GM12878 (cell line): ENCODE results near the gene SRCIN1.
"Not testable (repeated sequence)": the region's sequence is repeated elsewhere in the genome, so short reads cannot be mapped to it uniquely, and the experiment has no call there.

Experiments
- GATAD2B ChIP-seq: fragments of 450-650 bp; conservative IDR thresholded peaks from 2 replicates; pipeline ENCODE4 v1.6.1; 2017; ENCODE audit warnings: low read depth, mild to moderate bottlenecking, moderate library complexity
- NFXL1 ChIP-seq: fragments of 450-650 bp; IDR thresholded peaks from 2 replicates; pipeline ENCODE4 v1.6.1; 2017; ENCODE audit warnings: antibody characterized with exemption, mild to moderate bottlenecking, borderline replicate concordance
- POLR2A ChIP-seq: IDR thresholded peaks from 2 replicates; pipeline ENCODE4 v1.6.1; 2011; ENCODE audit warnings: low read depth, mild to moderate bottlenecking, low read length
- POLR2AphosphoS2 ChIP-seq: IDR thresholded peaks from 2 replicates; pipeline ENCODE4 v1.6.1; 2011; ENCODE audit warnings: low read depth, mild to moderate bottlenecking, low read length, improper control_type of control experiment, moderate library complexity
- POLR2AphosphoS5 ChIP-seq: IDR thresholded peaks from 2 replicates; pipeline ENCODE4 v1.6.1; 2011; ENCODE audit warnings: mild to moderate bottlenecking, low read length, inconsistent platforms
- RCOR1 ChIP-seq: conservative IDR thresholded peaks from 2 replicates; pipeline ENCODE4 v1.6.1; 2012; ENCODE audit warnings: low read depth, low read length, improper control_type of control experiment
- TCF7 ChIP-seq: IDR thresholded peaks from 2 replicates; pipeline ENCODE4 v1.6.1; 2014; ENCODE audit warnings: antibody characterized with exemption, borderline replicate concordance
- TF ChIP-seq, protein P1 (sequence below): IDR thresholded peaks from 2 replicates; pipeline ENCODE4 v1.6.1; 2012; ENCODE audit warnings: low read depth, low read length, improper control_type of control experiment
- TF ChIP-seq, protein P2 (sequence below): IDR thresholded peaks from 2 replicates; pipeline ENCODE4 v1.6.1; 2012; ENCODE audit warnings: mild to moderate bottlenecking, low read depth, low read length
- TF ChIP-seq, protein P3 (sequence below), 3 experiments: IDR thresholded peaks in 2 of 3; conservative IDR thresholded peaks in 1 of 3; 2 replicates each; pipeline ENCODE4 v1.5.1; 2011; ENCODE audit warnings: low read depth in 3 of 3, low read length in 3 of 3, mild to moderate bottlenecking in 3 of 3, control low read depth in 2 of 3, moderate library complexity in 2 of 3, inconsistent platforms in 1 of 3, mixed read lengths in 1 of 3; ENCODE audit not compliant: control insufficient read depth in 2 of 3, insufficient read depth in 1 of 3; ENCODE audit errors: extremely low read depth in 1 of 3
- TF ChIP-seq, protein P4 (sequence below): IDR thresholded peaks from 2 replicates; pipeline ENCODE4 v1.6.1; 2011; ENCODE audit warnings: mild to moderate bottlenecking, low read depth, low read length, moderate library complexity; ENCODE audit not compliant: insufficient replicate concordance
- TF ChIP-seq, protein P5 (sequence below): IDR thresholded peaks from 2 replicates; pipeline ENCODE4 v1.6.1; 2011; ENCODE audit warnings: low read depth, low read length, improper control_type of control experiment, borderline replicate concordance
- TF ChIP-seq, protein P6 (sequence below): IDR thresholded peaks from 2 replicates; pipeline ENCODE4 v1.6.1; 2012; ENCODE audit warnings: low read depth, low read length, improper control_type of control experiment
- TF ChIP-seq, protein P7 (sequence below): IDR thresholded peaks from 2 replicates; pipeline ENCODE4 v1.6.1; 2011; ENCODE audit warnings: low read depth, mild to moderate bottlenecking, low read length, moderate library complexity, borderline replicate concordance; ENCODE audit errors: extremely low read depth

DNA sequence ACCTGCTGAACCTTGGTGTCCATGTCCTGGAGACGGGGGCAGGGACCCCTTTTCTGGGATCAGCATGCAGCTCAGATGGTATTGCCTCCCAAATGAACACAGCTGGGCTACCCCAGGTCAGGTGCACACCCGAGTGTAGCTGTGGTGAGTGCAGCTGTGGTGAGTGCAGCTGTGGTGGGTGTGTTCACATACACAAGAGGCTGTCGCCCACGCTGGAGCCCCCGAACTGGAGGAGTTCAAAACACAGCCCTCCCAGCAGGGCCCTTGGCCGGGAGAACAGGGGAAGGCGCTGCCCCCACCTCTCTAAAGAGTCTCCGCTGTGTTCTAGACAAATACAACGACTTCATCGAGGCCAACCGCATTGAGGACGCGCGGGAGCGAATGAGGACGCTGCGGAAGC is 116.0 kb downstream of the SRCIN1 start:
- TF ChIP-seq, protein P1, sequence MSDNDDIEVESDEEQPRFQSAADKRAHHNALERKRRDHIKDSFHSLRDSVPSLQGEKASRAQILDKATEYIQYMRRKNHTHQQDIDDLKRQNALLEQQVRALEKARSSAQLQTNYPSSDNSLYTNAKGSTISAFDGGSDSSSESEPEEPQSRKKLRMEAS = not testable (repeated sequence)
- not testable (repeated sequence) for TF ChIP-seq POLR2A, TCF7, POLR2AphosphoS2, NFXL1, RCOR1, GATAD2B, POLR2AphosphoS5
- TF ChIP-seq, protein P2, sequence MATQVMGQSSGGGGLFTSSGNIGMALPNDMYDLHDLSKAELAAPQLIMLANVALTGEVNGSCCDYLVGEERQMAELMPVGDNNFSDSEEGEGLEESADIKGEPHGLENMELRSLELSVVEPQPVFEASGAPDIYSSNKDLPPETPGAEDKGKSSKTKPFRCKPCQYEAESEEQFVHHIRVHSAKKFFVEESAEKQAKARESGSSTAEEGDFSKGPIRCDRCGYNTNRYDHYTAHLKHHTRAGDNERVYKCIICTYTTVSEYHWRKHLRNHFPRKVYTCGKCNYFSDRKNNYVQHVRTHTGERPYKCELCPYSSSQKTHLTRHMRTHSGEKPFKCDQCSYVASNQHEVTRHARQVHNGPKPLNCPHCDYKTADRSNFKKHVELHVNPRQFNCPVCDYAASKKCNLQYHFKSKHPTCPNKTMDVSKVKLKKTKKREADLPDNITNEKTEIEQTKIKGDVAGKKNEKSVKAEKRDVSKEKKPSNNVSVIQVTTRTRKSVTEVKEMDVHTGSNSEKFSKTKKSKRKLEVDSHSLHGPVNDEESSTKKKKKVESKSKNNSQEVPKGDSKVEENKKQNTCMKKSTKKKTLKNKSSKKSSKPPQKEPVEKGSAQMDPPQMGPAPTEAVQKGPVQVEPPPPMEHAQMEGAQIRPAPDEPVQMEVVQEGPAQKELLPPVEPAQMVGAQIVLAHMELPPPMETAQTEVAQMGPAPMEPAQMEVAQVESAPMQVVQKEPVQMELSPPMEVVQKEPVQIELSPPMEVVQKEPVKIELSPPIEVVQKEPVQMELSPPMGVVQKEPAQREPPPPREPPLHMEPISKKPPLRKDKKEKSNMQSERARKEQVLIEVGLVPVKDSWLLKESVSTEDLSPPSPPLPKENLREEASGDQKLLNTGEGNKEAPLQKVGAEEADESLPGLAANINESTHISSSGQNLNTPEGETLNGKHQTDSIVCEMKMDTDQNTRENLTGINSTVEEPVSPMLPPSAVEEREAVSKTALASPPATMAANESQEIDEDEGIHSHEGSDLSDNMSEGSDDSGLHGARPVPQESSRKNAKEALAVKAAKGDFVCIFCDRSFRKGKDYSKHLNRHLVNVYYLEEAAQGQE = not testable (repeated sequence)
- TF ChIP-seq, protein P3, sequence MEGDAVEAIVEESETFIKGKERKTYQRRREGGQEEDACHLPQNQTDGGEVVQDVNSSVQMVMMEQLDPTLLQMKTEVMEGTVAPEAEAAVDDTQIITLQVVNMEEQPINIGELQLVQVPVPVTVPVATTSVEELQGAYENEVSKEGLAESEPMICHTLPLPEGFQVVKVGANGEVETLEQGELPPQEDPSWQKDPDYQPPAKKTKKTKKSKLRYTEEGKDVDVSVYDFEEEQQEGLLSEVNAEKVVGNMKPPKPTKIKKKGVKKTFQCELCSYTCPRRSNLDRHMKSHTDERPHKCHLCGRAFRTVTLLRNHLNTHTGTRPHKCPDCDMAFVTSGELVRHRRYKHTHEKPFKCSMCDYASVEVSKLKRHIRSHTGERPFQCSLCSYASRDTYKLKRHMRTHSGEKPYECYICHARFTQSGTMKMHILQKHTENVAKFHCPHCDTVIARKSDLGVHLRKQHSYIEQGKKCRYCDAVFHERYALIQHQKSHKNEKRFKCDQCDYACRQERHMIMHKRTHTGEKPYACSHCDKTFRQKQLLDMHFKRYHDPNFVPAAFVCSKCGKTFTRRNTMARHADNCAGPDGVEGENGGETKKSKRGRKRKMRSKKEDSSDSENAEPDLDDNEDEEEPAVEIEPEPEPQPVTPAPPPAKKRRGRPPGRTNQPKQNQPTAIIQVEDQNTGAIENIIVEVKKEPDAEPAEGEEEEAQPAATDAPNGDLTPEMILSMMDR (IDR thresholded peaks at IDR 0.05 in 2 of 3, conservative IDR thresholded peaks at IDR 0.05 in 1 of 3; ENCODE audit: control insufficient read depth in 2 of 3, extremely low read depth in 1 of 3, insufficient read depth in 1 of 3, low read depth in 3 of 3, low read length in 3 of 3) = not testable (repeated sequence)
- TF ChIP-seq, protein P4, sequence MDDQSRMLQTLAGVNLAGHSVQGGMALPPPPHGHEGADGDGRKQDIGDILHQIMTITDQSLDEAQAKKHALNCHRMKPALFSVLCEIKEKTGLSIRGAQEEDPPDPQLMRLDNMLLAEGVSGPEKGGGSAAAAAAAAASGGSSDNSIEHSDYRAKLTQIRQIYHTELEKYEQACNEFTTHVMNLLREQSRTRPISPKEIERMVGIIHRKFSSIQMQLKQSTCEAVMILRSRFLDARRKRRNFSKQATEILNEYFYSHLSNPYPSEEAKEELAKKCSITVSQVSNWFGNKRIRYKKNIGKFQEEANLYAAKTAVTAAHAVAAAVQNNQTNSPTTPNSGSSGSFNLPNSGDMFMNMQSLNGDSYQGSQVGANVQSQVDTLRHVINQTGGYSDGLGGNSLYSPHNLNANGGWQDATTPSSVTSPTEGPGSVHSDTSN = not testable (repeated sequence)
- TF ChIP-seq, protein P5, sequence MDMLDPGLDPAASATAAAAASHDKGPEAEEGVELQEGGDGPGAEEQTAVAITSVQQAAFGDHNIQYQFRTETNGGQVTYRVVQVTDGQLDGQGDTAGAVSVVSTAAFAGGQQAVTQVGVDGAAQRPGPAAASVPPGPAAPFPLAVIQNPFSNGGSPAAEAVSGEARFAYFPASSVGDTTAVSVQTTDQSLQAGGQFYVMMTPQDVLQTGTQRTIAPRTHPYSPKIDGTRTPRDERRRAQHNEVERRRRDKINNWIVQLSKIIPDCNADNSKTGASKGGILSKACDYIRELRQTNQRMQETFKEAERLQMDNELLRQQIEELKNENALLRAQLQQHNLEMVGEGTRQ = not testable (repeated sequence)
- TF ChIP-seq, protein P6, sequence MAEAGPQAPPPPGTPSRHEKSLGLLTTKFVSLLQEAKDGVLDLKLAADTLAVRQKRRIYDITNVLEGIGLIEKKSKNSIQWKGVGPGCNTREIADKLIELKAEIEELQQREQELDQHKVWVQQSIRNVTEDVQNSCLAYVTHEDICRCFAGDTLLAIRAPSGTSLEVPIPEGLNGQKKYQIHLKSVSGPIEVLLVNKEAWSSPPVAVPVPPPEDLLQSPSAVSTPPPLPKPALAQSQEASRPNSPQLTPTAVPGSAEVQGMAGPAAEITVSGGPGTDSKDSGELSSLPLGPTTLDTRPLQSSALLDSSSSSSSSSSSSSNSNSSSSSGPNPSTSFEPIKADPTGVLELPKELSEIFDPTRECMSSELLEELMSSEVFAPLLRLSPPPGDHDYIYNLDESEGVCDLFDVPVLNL = not testable (repeated sequence)
- TF ChIP-seq, protein P7, sequence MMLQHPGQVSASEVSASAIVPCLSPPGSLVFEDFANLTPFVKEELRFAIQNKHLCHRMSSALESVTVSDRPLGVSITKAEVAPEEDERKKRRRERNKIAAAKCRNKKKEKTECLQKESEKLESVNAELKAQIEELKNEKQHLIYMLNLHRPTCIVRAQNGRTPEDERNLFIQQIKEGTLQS = not testable (repeated sequence)
